HepG2 (cell line): ENCODE measurements around the gene IFIH1. TPM values are rescaled to one million over a fixed set of nuclear protein-coding genes. Genes with fewer than 3 reads are reported as not detected.

Source experiments
- CHCHD3 ChIP-seq: sonication (generic); formaldehyde crosslinking; IDR thresholded peaks from 2 replicates; pipeline ENCODE4 v1.8.0; 2022; ENCODE audit warnings: mild to moderate bottlenecking, missing genetic modification reagents, moderate library complexity
- HNRNPUL1 ChIP-seq: fragments of 200-400 bp; formaldehyde crosslinking; IDR thresholded peaks from 2 replicates; pipeline ENCODE4 v1.6.1; 2017; ENCODE audit warnings: low read depth, mild to moderate bottlenecking, low read length, moderate library complexity
- KLF13 ChIP-seq: sonication (generic); formaldehyde crosslinking; IDR thresholded peaks from 2 replicates; pipeline ENCODE4 v1.4.0; 2020; ENCODE audit warnings: mild to moderate bottlenecking, missing genetic modification reagents
- RELA ChIP-seq: sonication (generic); formaldehyde crosslinking; IDR thresholded peaks from 2 replicates; pipeline ENCODE4 v1.4.0; 2020; ENCODE audit warnings: missing genetic modification reagents
- SRSF1 ChIP-seq: fragments of 200-400 bp; formaldehyde crosslinking; optimal IDR thresholded peaks from 2 replicates; pipeline ENCODE3; 2017; ENCODE audit warnings: mild to moderate bottlenecking, low read depth, low read length, moderate library complexity
- ZFX ChIP-seq: sonication (generic); formaldehyde crosslinking; IDR thresholded peaks from 2 replicates; pipeline ENCODE4 v1.4.0; 2020; ENCODE audit warnings: mild to moderate bottlenecking, low read depth, missing genetic modification reagents, moderate library complexity
- ZNF329 ChIP-seq: sonication (generic); formaldehyde crosslinking; IDR thresholded peaks from 2 replicates; pipeline ENCODE4 v1.9.0; 2021; ENCODE audit warnings: low read depth, mild to moderate bottlenecking, missing genetic modification reagents
- ZNF337 ChIP-seq: sonication (generic); formaldehyde crosslinking; IDR thresholded peaks from 2 replicates; pipeline ENCODE4 v1.5.1; 2020; ENCODE audit warnings: missing genetic modification reagents, low read depth, mild to moderate bottlenecking, borderline replicate concordance
- ZNF501 ChIP-seq: sonication (generic); formaldehyde crosslinking; IDR thresholded peaks from 2 replicates; pipeline ENCODE4 v1.5.1; 2020; ENCODE audit warnings: mild to moderate bottlenecking, moderate library complexity, missing genetic modification reagents
- ZNF543 ChIP-seq: sonication (generic); formaldehyde crosslinking; IDR thresholded peaks from 2 replicates; pipeline ENCODE4 v1.4.0; 2020; ENCODE audit warnings: mild to moderate bottlenecking, missing genetic modification reagents
- ZNF567 ChIP-seq: sonication (generic); formaldehyde crosslinking; IDR thresholded peaks from 2 replicates; pipeline ENCODE4 v1.8.1; 2023; ENCODE audit warnings: mild to moderate bottlenecking, missing genetic modification reagents, borderline replicate concordance
- polyA plus RNA-seq, 8 experiments: library from polyadenylated mRNA; depleted of rRNA in 3 of 8; stranded (reverse) in 7 of 8; unstranded in 1 of 8; fragments of >200 nt; fragmentation: Illumina TruSeq in 4 of 8; extraction: Trizol in 4 of 8; gene quantifications; 2 replicates each; pipeline versions ENCODE4 v1.2.1 to v1.2.3, GENCODE V29; 2011 to 2016; ENCODE audit warnings: low read depth in 4 of 8, missing spikeins in 1 of 8, mixed read lengths in 1 of 8; ENCODE audit not compliant: insufficient read depth in 1 of 8
- total RNA-seq, 5 experiments: library from RNA; depleted of rRNA; stranded (reverse); fragments of >200 nt; fragmentation: Illumina TruSeq; extraction: Trizol; gene quantifications; 2 replicates each; pipeline ENCODE4 v1.2.3, GENCODE V29; 2016; ENCODE audit warnings: low read depth in 1 of 5
- TF ChIP-seq, protein P1 (sequence below): sonication (generic); formaldehyde crosslinking; IDR thresholded peaks from 2 replicates; pipeline ENCODE4 v1.8.0; 2022; ENCODE audit warnings: low read depth, missing genetic modification reagents
- TF ChIP-seq, protein P2 (sequence below): sonication (generic); formaldehyde crosslinking; IDR thresholded peaks from 2 replicates; pipeline ENCODE4 v1.8.0; 2022; ENCODE audit warnings: missing genetic modification reagents, low read depth, mild to moderate bottlenecking, borderline replicate concordance
- TF ChIP-seq, protein P3 (sequence below): sonication (generic); formaldehyde crosslinking; IDR thresholded peaks from 2 replicates; pipeline ENCODE4 v1.8.1; 2023; ENCODE audit warnings: mild to moderate bottlenecking, missing genetic modification reagents, borderline replicate concordance
- TF ChIP-seq, protein P4 (sequence below): sonication (generic); formaldehyde crosslinking; IDR thresholded peaks from 2 replicates; pipeline ENCODE4 v1.9.0; 2022; ENCODE audit warnings: low read depth, missing genetic modification reagents
- TF ChIP-seq, protein P5 (sequence below): sonication (generic); formaldehyde crosslinking; IDR thresholded peaks from 2 replicates; pipeline ENCODE4 v1.5.0; 2020; ENCODE audit warnings: missing genetic modification reagents, mild to moderate bottlenecking, borderline replicate concordance
- TF ChIP-seq, protein P6 (sequence below), 2 experiments: IDR thresholded peaks; 2 replicates each; pipeline ENCODE4 v1.6.1; 2011 to 2012; ENCODE audit warnings: low read length in 2 of 2, borderline replicate concordance in 1 of 2, low read depth in 1 of 2, mild to moderate bottlenecking in 1 of 2, moderate library complexity in 1 of 2

Gene IFIH1
- total and polyA plus RNA-seq, 2 of the 13 experiments (the other 11 are each of a cell fraction or from before 2014, with no cell fraction given) = 1.5 to 11.5 TPM

DNA sequence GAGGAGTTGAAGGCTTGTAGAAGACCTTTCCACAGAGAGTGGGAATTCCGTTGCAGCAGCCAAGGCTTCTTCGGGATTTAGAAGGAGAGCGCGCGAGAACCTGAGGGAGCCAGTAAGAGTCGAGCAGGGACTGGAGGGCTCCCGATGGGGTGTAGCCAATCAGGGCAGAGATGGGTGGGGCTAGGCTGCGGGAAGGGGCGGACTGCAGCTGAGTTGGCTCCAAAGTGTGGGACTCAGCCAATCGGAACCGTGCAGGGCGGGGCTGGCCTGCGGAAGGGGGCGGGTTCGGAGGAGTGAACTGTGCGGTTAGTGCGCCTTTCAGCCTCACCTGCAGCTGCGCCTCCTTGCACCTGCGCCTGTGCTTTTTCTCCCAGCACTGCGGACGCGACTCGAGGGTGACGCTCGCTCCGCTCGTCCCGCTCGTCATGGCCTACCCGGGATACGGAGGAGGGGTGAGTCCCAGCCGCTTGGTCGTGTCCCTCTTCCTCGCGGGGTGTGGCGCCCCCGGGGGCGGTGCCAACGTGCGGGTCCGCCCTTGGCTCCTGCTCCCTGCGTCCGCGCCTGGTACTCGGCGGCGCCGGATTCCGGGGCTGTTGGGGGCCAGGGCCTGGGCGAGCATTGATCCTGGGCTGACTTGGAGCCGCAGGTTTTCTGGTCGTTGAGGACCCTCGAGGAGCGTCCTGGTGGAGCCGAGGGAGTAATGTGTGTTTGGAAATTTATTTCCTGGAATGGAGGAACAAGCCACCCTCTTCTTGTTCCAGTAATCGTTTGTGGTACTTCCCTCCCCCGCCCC lies 25.5 kb upstream of the IFIH1 start, which contains the start of gene GCA (continued):
- TF ChIP-seq, protein P1, sequence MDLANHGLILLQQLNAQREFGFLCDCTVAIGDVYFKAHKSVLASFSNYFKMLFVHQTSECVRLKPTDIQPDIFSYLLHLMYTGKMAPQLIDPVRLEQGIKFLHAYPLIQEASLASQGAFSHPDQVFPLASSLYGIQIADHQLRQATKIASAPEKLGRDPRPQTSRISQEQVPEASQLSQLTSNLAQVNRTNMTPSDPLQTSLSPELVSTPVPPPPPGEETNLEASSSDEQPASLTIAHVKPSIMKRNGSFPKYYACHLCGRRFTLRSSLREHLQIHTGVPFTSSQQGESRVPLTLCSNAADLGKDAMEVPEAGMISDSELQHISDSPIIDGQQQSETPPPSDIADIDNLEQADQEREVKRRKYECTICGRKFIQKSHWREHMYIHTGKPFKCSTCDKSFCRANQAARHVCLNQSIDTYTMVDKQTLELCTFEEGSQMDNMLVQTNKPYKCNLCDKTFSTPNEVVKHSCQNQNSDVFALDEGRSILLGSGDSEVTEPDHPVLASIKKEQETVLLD (CRISPR knock-in tag) = peak; percentile 54; the same call in 1 of the 2 replicates
- TF ChIP-seq ZNF543 (CRISPR knock-in tag) (peak; percentile 77; the same call in 1 of the 2 replicates), ZNF337 (CRISPR knock-in tag) (no peak), SRSF1 (peak; percentile 98), CHCHD3 (CRISPR knock-in tag) (peak; percentile 89; the same call in 1 of the 2 replicates), ZNF567 (CRISPR knock-in tag) (peak; percentile 84; the same call in 1 of the 2 replicates), ZNF501 (CRISPR knock-in tag) (peak; percentile 66; the same call in 1 of the 2 replicates), RELA (CRISPR knock-in tag) (peak; percentile 76; the same call in 1 of the 2 replicates), KLF13 (CRISPR knock-in tag) (peak; percentile 90; the same call in 1 of the 2 replicates), HNRNPUL1 (no peak), ZNF329 (CRISPR knock-in tag) (0 out of 2 replicates have a peak, but pooled peaks have one; percentile 31), ZFX (CRISPR knock-in tag) (peak; percentile 85)
- TF ChIP-seq, protein P2, sequence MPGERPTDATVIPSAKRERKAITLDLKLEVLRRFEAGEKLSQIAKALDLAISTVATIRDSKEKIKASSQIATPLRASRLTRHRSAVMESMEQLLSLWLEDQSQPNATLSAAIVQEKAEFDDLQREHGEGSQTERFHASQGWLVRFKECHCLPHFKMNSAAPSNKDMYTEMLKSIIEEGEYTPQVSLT = no peak
- TF ChIP-seq, protein P3, sequence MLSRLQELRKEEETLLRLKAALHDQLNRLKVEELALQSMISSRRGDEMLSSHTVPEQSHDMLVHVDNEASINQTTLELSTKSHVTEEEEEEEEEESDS (CRISPR knock-in tag) = 0 out of 2 replicates have a peak, but pooled peaks have one; percentile 67
- TF ChIP-seq, protein P4, sequence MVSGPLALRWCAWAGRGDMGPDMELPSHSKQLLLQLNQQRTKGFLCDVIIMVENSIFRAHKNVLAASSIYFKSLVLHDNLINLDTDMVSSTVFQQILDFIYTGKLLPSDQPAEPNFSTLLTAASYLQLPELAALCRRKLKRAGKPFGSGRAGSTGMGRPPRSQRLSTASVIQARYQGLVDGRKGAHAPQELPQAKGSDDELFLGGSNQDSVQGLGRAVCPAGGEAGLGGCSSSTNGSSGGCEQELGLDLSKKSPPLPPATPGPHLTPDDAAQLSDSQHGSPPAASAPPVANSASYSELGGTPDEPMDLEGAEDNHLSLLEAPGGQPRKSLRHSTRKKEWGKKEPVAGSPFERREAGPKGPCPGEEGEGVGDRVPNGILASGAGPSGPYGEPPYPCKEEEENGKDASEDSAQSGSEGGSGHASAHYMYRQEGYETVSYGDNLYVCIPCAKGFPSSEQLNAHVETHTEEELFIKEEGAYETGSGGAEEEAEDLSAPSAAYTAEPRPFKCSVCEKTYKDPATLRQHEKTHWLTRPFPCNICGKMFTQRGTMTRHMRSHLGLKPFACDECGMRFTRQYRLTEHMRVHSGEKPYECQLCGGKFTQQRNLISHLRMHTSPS = peak; percentile 82; the same call in 1 of the 2 replicates
- TF ChIP-seq, protein P5, sequence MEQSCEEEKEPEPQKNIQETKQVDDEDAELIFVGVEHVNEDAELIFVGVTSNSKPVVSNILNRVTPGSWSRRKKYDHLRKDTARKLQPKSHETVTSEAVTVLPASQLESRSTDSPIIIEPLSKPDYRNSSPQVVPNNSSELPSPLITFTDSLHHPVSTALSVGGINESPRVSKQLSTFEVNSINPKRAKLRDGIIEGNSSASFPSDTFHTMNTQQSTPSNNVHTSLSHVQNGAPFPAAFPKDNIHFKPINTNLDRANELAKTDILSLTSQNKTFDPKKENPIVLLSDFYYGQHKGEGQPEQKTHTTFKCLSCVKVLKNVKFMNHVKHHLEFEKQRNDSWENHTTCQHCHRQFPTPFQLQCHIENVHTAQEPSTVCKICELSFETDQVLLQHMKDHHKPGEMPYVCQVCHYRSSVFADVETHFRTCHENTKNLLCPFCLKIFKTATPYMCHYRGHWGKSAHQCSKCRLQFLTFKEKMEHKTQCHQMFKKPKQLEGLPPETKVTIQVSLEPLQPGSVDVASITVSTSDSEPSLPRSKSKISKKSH (CRISPR knock-in tag) = peak; percentile 72; the same call in 1 of the 2 replicates
- TF ChIP-seq, protein P6, sequence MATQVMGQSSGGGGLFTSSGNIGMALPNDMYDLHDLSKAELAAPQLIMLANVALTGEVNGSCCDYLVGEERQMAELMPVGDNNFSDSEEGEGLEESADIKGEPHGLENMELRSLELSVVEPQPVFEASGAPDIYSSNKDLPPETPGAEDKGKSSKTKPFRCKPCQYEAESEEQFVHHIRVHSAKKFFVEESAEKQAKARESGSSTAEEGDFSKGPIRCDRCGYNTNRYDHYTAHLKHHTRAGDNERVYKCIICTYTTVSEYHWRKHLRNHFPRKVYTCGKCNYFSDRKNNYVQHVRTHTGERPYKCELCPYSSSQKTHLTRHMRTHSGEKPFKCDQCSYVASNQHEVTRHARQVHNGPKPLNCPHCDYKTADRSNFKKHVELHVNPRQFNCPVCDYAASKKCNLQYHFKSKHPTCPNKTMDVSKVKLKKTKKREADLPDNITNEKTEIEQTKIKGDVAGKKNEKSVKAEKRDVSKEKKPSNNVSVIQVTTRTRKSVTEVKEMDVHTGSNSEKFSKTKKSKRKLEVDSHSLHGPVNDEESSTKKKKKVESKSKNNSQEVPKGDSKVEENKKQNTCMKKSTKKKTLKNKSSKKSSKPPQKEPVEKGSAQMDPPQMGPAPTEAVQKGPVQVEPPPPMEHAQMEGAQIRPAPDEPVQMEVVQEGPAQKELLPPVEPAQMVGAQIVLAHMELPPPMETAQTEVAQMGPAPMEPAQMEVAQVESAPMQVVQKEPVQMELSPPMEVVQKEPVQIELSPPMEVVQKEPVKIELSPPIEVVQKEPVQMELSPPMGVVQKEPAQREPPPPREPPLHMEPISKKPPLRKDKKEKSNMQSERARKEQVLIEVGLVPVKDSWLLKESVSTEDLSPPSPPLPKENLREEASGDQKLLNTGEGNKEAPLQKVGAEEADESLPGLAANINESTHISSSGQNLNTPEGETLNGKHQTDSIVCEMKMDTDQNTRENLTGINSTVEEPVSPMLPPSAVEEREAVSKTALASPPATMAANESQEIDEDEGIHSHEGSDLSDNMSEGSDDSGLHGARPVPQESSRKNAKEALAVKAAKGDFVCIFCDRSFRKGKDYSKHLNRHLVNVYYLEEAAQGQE (IDR thresholded peaks at IDR 0.05; ENCODE audit: borderline replicate concordance in 1 of 2, low read depth in 1 of 2, low read length in 2 of 2) = 0 out of 4 replicates have a peak, but pooled peaks of 1 of the 2 experiments have one; percentile 25
